A673 (cell line): Measurements from ENCODE around the gene LCP2. TPM values are rescaled to one million over a fixed set of nuclear protein-coding genes. Genes with fewer than 3 reads are reported as not detected.

Source experiments
- BruUV-seq: library from RNA; stranded (reverse); fragments of 400-500 nt; replicated peaks from 2 replicates; lab custom pipeline; 2021; lab: Mats Ljungman, UMichigan
- CTCF ChIA-PET: fragments of 300-600 bp; sonication (Branson Sonifier 250); formaldehyde crosslinking; loops from one replicate; lab custom pipeline; 2022; ENCODE audit warnings: antibody characterized with exemption; lab: Charles Lee
- POLR2A ChIA-PET: fragments of 300-600 bp; sonication (Branson Sonifier 250); formaldehyde crosslinking; loops from one replicate; lab custom pipeline; 2022; ENCODE audit warnings: antibody characterized with exemption; ENCODE audit not compliant: low non-redundant PET; lab: Charles Lee
- DNase-seq: peaks from one replicate; pipeline ENCODE4 v3.0.0-alpha.2; 2015; ENCODE audit warnings: low spot score
- H3K27ac ChIP-seq: fragments of 200-600 bp; sonication (generic); 2 replicates; pipeline ENCODE4 v1.5.1; 2016; ENCODE audit warnings: mixed run types, low read depth, mild to moderate bottlenecking, mixed read lengths, antibody characterized with exemption, low read length; ENCODE audit not compliant: poor library complexity, severe bottlenecking
- H3K27me3 ChIP-seq: fragments of 200-600 bp; sonication (generic); replicated peaks from 2 replicates; pipeline ENCODE4 v1.6.1; 2017; ENCODE audit warnings: mixed run types, low read depth, mild to moderate bottlenecking, mixed read lengths, antibody characterized with exemption, low read length; ENCODE audit not compliant: insufficient read depth, poor library complexity
- H3K36me3 ChIP-seq: fragments of 200-600 bp; sonication (generic); 2 replicates; pipeline ENCODE4 v1.6.1; 2016; ENCODE audit warnings: mixed run types, mild to moderate bottlenecking, mixed read lengths, antibody characterized with exemption, low read length; ENCODE audit not compliant: insufficient read depth, poor library complexity, severe bottlenecking
- H3K4me1 ChIP-seq: fragments of 200-600 bp; sonication (generic); 2 replicates; pipeline ENCODE4 v1.6.1; 2017; ENCODE audit warnings: mixed run types, mild to moderate bottlenecking, mixed read lengths, antibody characterized with exemption, low read length; ENCODE audit not compliant: insufficient read depth, poor library complexity, severe bottlenecking
- H3K4me3 ChIP-seq: fragments of 200-600 bp; sonication (generic); 2 replicates; pipeline ENCODE4 v1.5.1; 2016; ENCODE audit warnings: low read depth, mixed run types, mild to moderate bottlenecking, mixed read lengths, low read length; ENCODE audit not compliant: poor library complexity, severe bottlenecking
- H3K9me3 ChIP-seq: fragments of 200-600 bp; sonication (generic); 2 replicates; pipeline ENCODE4 v1.6.1; 2016; ENCODE audit warnings: mixed run types, low read depth, mild to moderate bottlenecking, mixed read lengths, antibody characterized with exemption, low read length; ENCODE audit not compliant: poor library complexity, severe bottlenecking
- CTCF ChIP-seq: fragments of 300-800, 200-600 bp; sonication (generic); conservative IDR thresholded peaks from 2 replicates; pipeline ENCODE4 v1.5.1; 2017; ENCODE audit warnings: low read depth, mild to moderate bottlenecking, antibody characterized with exemption, low read length, moderate library complexity, mixed read lengths
- EZH2 ChIP-seq: fragments of 200-600 bp; sonication (generic); IDR thresholded peaks from 2 replicates; pipeline ENCODE4 v1.6.1; 2017; ENCODE audit warnings: borderline replicate concordance, low read depth, mild to moderate bottlenecking, mixed read lengths, antibody characterized with exemption, low read length; ENCODE audit not compliant: poor library complexity, severe bottlenecking
- intact Hi-C: fragments of 100-400 bp; cut with micrococcal nuclease; formaldehyde crosslinking; loops from one replicate; pipeline ENCODE4 v1.10.0; 2022; ENCODE audit not compliant: unreplicated experiment
- total RNA-seq: library from RNA; stranded (reverse); gene quantifications from 2 replicates; pipeline ENCODE4 v1.2.3, GENCODE V29; 2021

The LCP2 gene
- total RNA-seq, 1 experiment from 2014 or later: not detected

- ChIA-PET POLR2A (no interaction called here), CTCF (no interaction called here)
- Histone ChIP-seq H3K36me3 (no peaks in the 10 kb centered on the region), H3K27me3 (no peaks in the 10 kb centered on the region), H3K4me1 (peaks cover 61% of the 10 kb centered on the region), H3K4me3 (no peak overlapping the region), H3K27ac (no peak overlapping the region), H3K9me3 (no peaks in the 10 kb centered on the region)
- intact Hi-C loops: loop anchor here (5.0 kb wide), 1 partner anchor 129 kb away; no protein-coding TSS in a partner anchor
- BruUV-seq: no TSS peak
- peak; percentile 44 for DNase-seq
- TF ChIP-seq CTCF (no peak), EZH2 (no peak)
Measured at GRCh38 chr5:170223360-170223759, 74.2 kb downstream of the LCP2 start.

GRCh38 chr5:170221327-170221741 is 76.2 kb downstream of the LCP2 start:
- no TSS peak for BruUV-seq
- peak; percentile 66 for DNase-seq
- Histone ChIP-seq H3K36me3 (no peaks in the 10 kb centered on the region), H3K9me3 (no peaks in the 10 kb centered on the region), H3K4me3 (no peak overlapping the region), H3K27ac (no peak overlapping the region), H3K27me3 (no peaks in the 10 kb centered on the region), H3K4me1 (peaks cover 62% of the 10 kb centered on the region)
- no peak for TF ChIP-seq EZH2
- 0 out of 2 replicates have a peak, but pooled peaks have one; percentile 29 for TF ChIP-seq CTCF
- CTCF ChIA-PET: interaction anchor here (0.7 kb wide), 1 partner anchor 195 kb away, joined by 3 read pairs; no protein-coding TSS in a partner anchor
- intact Hi-C loops: loop anchor here (5.0 kb wide), 1 partner anchor 131 kb away; no protein-coding TSS in a partner anchor
- POLR2A ChIA-PET: no interaction called here

- ChIA-PET POLR2A (no interaction called here), CTCF (interaction anchor here (0.5 kb wide), 1 partner anchor 169 kb away, joined by 16 read pairs; the partner anchor contains the start of gene KCNMB1)
- H3K4me1 ChIP-seq: peaks cover 65% of the 10 kb centered on the region
- no peak overlapping the region for H3K4me3 ChIP-seq
- H3K27me3 ChIP-seq: no peaks in the 10 kb centered on the region
- TF ChIP-seq EZH2 (no peak), CTCF (no peak)
- H3K9me3 ChIP-seq: no peaks in the 10 kb centered on the region
- no peaks in the 10 kb centered on the region for H3K36me3 ChIP-seq
- BruUV-seq: no TSS peak
- H3K27ac ChIP-seq: peak overlapping the region; percentile 49
- intact Hi-C loops: loop anchor here (5.0 kb wide), 1 partner anchor 132 kb away; no protein-coding TSS in a partner anchor
- peak; percentile 67 for DNase-seq
Measured at GRCh38 chr5:170220191-170220590, 77.4 kb downstream of the LCP2 start.
